A549 (cell line): ENCODE data around the gene SMPD1. TPM values are rescaled to one million over a fixed set of nuclear protein-coding genes. Genes with fewer than 3 reads are reported as not detected.

Experiments used
- ATAC-seq, 2 experiments: fragments of 200-7000 bp in 1 of 2; fragments of >200 bp in 1 of 2; cut with Nextera tagmentation in 1 of 2; cut with Tn5 transposase in 1 of 2; 3 replicates each; pipeline versions ENCODE4 v1.8.0 to v1.9.1; 2018 to 2020; ENCODE audit warnings: mild to moderate bottlenecking in 1 of 2, moderate library complexity in 1 of 2
- CTCF ChIA-PET: fragments of 300-600 bp; sonication (Branson Sonifier 250); formaldehyde crosslinking; extraction: SDS; loops from one replicate; lab custom pipeline; 2021; ENCODE audit warnings: antibody characterized with exemption, inconsistent platforms; lab: Yijun Ruan, JAX
- POLR2A ChIA-PET: fragments of 350-600 bp; formaldehyde crosslinking; extraction: SDS; loops from one replicate; lab custom pipeline; 2021; ENCODE audit warnings: antibody characterized with exemption, inconsistent platforms; lab: Yijun Ruan, JAX
- DNase-seq, 2 experiments: peaks; one replicate each; pipeline versions ENCODE4 v3.0.0 to v3.0.0-alpha.2; 2011 to 2016; ENCODE audit warnings: low read depth in 1 of 2, low spot score in 1 of 2
- FAIRE-seq: peaks from 2 replicates; lab custom pipeline; 2011; peaks lifted over from hg19 to GRCh38; lab: Jason Lieb, UNC
- H3K27ac ChIP-seq, 2 experiments: fragments of >200 bp; sonication (Bioruptor Twin); formaldehyde crosslinking; 3 replicates each; pipeline ENCODE4 v1.5.1; 2016 to 2017
- H3K4me1 ChIP-seq: fragments of >200 bp; sonication (Bioruptor Twin); formaldehyde crosslinking; 3 replicates; pipeline ENCODE4 v1.6.1; 2016
- H3K4me2 ChIP-seq: fragments of >200 bp; sonication (Bioruptor Twin); formaldehyde crosslinking; 3 replicates; pipeline ENCODE4 v1.6.1; 2016
- H3K4me3 ChIP-seq: fragments of >200 bp; sonication (Bioruptor Twin); formaldehyde crosslinking; 3 replicates; pipeline ENCODE4 v1.5.1; 2016
- H3K9me3 ChIP-seq: fragments of >200 bp; sonication (Bioruptor Twin); formaldehyde crosslinking; 3 replicates; pipeline ENCODE4 v1.6.1; 2016
- ATOH8 ChIP-seq: fragments of 250-450 bp; sonication (Bioruptor Pico); IDR thresholded peaks from 2 replicates; pipeline ENCODE4 v1.5.0; 2020; ENCODE audit warnings: low read depth, mild to moderate bottlenecking, moderate library complexity
- CBX8 ChIP-seq: fragments of 200-600 bp; sonication (generic); IDR thresholded peaks from 2 replicates; pipeline ENCODE4 v1.6.1; 2016
- CTCF ChIP-seq: fragments of >200 bp; sonication (Bioruptor Twin); formaldehyde crosslinking; IDR thresholded peaks from 3 replicates; pipeline ENCODE4 v1.5.1; 2016
- EHF ChIP-seq: fragments of 250-450 bp; sonication (Bioruptor Pico); IDR thresholded peaks from 2 replicates; pipeline ENCODE4 v1.5.0; 2020; ENCODE audit warnings: mild to moderate bottlenecking
- EHMT2 ChIP-seq: fragments of 200-600 bp; sonication (generic); IDR thresholded peaks from 2 replicates; pipeline ENCODE4 v1.6.1; 2016; ENCODE audit warnings: antibody characterized with exemption, low read depth, mild to moderate bottlenecking, moderate library complexity
- EP300 ChIP-seq, 2 experiments: fragments of >200 bp; sonication (Bioruptor Twin); formaldehyde crosslinking; IDR thresholded peaks; 2 replicates in 1 of 2; 3 replicates in 1 of 2; pipeline ENCODE4 v1.6.1; 2016 to 2017
- ESRRA ChIP-seq: fragments of 150-350 bp; IDR thresholded peaks from 2 replicates; pipeline ENCODE4 v1.6.1; 2014; ENCODE audit warnings: mild to moderate bottlenecking, low read length, borderline replicate concordance
- FOSL2 ChIP-seq, 2 experiments: fragments of 450-650 bp in 1 of 2; fragments of >200 bp in 1 of 2; sonication (Bioruptor Twin) in 1 of 2; formaldehyde crosslinking; IDR thresholded peaks; 2 replicates each; pipeline versions ENCODE4 v1.5.0 to v1.6.1; 2016 to 2020; ENCODE audit warnings: mild to moderate bottlenecking in 1 of 2, moderate library complexity in 1 of 2
- HDAC2 ChIP-seq: fragments of 200-600 bp; sonication (generic); IDR thresholded peaks from 2 replicates; pipeline ENCODE4 v1.6.1; 2016
- HES2 ChIP-seq: fragments of >200 bp; sonication (Bioruptor Twin); formaldehyde crosslinking; IDR thresholded peaks from 2 replicates; pipeline ENCODE4 v1.6.1; 2016
- HMGXB4 ChIP-seq: fragments of 250-450 bp; sonication (Bioruptor Pico); IDR thresholded peaks from 2 replicates; pipeline ENCODE4 v1.5.0; 2021; ENCODE audit warnings: mild to moderate bottlenecking, moderate library complexity, borderline replicate concordance
- HOXA7 ChIP-seq: fragments of 250-450 bp; sonication (Bioruptor Pico); IDR thresholded peaks from 2 replicates; pipeline ENCODE4 v1.5.0; 2020; ENCODE audit warnings: mild to moderate bottlenecking, moderate library complexity
- HOXB5 ChIP-seq: fragments of 250-450 bp; sonication (Bioruptor Pico); IDR thresholded peaks from 2 replicates; pipeline ENCODE4 v1.5.0; 2020; ENCODE audit warnings: mild to moderate bottlenecking, moderate library complexity
- JUN ChIP-seq, 2 experiments: fragments of >200 bp; sonication (Bioruptor Twin); formaldehyde crosslinking; IDR thresholded peaks; 2 replicates in 1 of 2; 3 replicates in 1 of 2; pipeline ENCODE4 v1.6.1; 2016 to 2017
- MAZ ChIP-seq: fragments of 150-350 bp; IDR thresholded peaks from 2 replicates; pipeline ENCODE4 v1.6.1; 2014; ENCODE audit warnings: antibody characterized with exemption, low read depth, low read length, borderline replicate concordance
- MYC ChIP-seq: IDR thresholded peaks from 2 replicates; pipeline ENCODE4 v1.6.1; 2012; ENCODE audit warnings: mild to moderate bottlenecking, inconsistent platforms, low read length, improper control_type of control experiment, borderline replicate concordance
- NFE2L2 ChIP-seq: fragments of 150-350 bp; conservative IDR thresholded peaks from 2 replicates; pipeline ENCODE4 v1.6.1; 2014; ENCODE audit warnings: low read length
- NPAS2 ChIP-seq: fragments of 250-450 bp; sonication (Bioruptor Pico); IDR thresholded peaks from 2 replicates; pipeline ENCODE4 v1.8.0; 2022; ENCODE audit warnings: mild to moderate bottlenecking, moderate library complexity, borderline replicate concordance
- NR3C1 ChIP-seq: fragments of >200 bp; sonication (Bioruptor Twin); formaldehyde crosslinking; IDR thresholded peaks from 3 replicates; pipeline ENCODE4 v1.6.1; 2017
- PHF8 ChIP-seq: fragments of 200-600 bp; sonication (generic); IDR thresholded peaks from 2 replicates; pipeline ENCODE4 v1.6.1; 2016; ENCODE audit warnings: low read depth, mild to moderate bottlenecking, antibody characterized with exemption, moderate library complexity, borderline replicate concordance
- POLR2A ChIP-seq: IDR thresholded peaks from 2 replicates; pipeline ENCODE4 v1.6.1; 2012; ENCODE audit warnings: mild to moderate bottlenecking, low read length
- POLR2AphosphoS2 ChIP-seq: conservative IDR thresholded peaks from 2 replicates; pipeline ENCODE4 v1.6.1; 2012; ENCODE audit warnings: low read length, improper control_type of control experiment, inconsistent platforms
- RFX5 ChIP-seq: fragments of 450-650 bp; IDR thresholded peaks from 2 replicates; pipeline ENCODE4 v1.7.1; 2014; ENCODE audit warnings: antibody characterized with exemption, mild to moderate bottlenecking, moderate library complexity
- SMC3 ChIP-seq: fragments of >200 bp; sonication (Bioruptor Twin); formaldehyde crosslinking; IDR thresholded peaks from 3 replicates; pipeline ENCODE4 v1.6.1; 2018; ENCODE audit warnings: inconsistent platforms
- ZC3H11A ChIP-seq: fragments of 450-650 bp; IDR thresholded peaks from 2 replicates; pipeline ENCODE4 v1.6.1; 2014; ENCODE audit warnings: antibody characterized with exemption, mild to moderate bottlenecking
- ZFP36 ChIP-seq: fragments of 450-650 bp; IDR thresholded peaks from 2 replicates; pipeline ENCODE4 v1.6.1; 2014; ENCODE audit warnings: borderline replicate concordance; ENCODE audit not compliant: partially characterized antibody
- WGBS: methylation state at CpG from one replicate; pipeline ENCODE4 v1.1.6; 2017; ENCODE audit errors: missing lambda C conversion rate; 5-methylcytosine and 5-hydroxymethylcytosine counted together
- polyA plus RNA-seq, 4 experiments: library from polyadenylated mRNA; depleted of rRNA in 3 of 4; stranded (reverse); fragments of >200 nt; fragmentation: RNase III in 1 of 4; extraction: RNeasy Plus Mini Kit Qiagen cat#74134 plus additional on column Dnase treatment in 1 of 4; gene quantifications; 2 replicates in 3 of 4; 3 replicates in 1 of 4; pipeline ENCODE4 v1.2.3, GENCODE V29; 2011 to 2017
- TF ChIP-seq, protein P1 (sequence below): fragments of 450-650 bp; IDR thresholded peaks from 2 replicates; pipeline ENCODE4 v1.6.1; 2014; ENCODE audit warnings: antibody characterized with exemption
- TF ChIP-seq, protein P2 (sequence below): fragments of 200-600 bp; sonication (generic); IDR thresholded peaks from 2 replicates; pipeline ENCODE4 v1.6.1; 2016; ENCODE audit warnings: antibody characterized with exemption, mild to moderate bottlenecking, moderate library complexity
- TF ChIP-seq, protein P3 (sequence below): fragments of 150-350 bp; IDR thresholded peaks from 2 replicates; pipeline ENCODE4 v1.6.1; 2014; ENCODE audit warnings: low read depth, mild to moderate bottlenecking, low read length

Gene SMPD1
- polyA plus RNA-seq, 2 of the 4 experiments (the other 2 are of a cell fraction): 5.1 to 6.8 TPM

- H3K27ac ChIP-seq: no peak overlapping the region
- ChIA-PET POLR2A (no interaction called here), CTCF (interaction anchor here (1.7 kb wide), 1 partner anchor 18 kb away, joined by 7 read pairs; no protein-coding TSS in a partner anchor)
- no peak overlapping the region for H3K4me3 ChIP-seq
- no peak overlapping the region for H3K4me2 ChIP-seq
- no peak for FAIRE-seq
- WGBS: 13% methylated on average over 1 of the region's 1 CpG
- no peak for ATAC-seq
- no peaks in the 10 kb centered on the region for H3K4me1 ChIP-seq
- TF ChIP-seq POLR2AphosphoS2 (no peak), FOSL2 (IDR thresholded peaks at IDR 0.05) (no peak), FOSL2 (CRISPR knock-in tag; IDR thresholded peaks at IDR 0.05) (no peak), CTCF (no peak), EHF (CRISPR knock-in tag) (no peak), PHF8 (no peak), EHMT2 (no peak), MAZ (no peak), HOXB5 (CRISPR knock-in tag) (no peak), ATOH8 (no peak), MYC (no peak), EP300 (IDR thresholded peaks at IDR 0.05) (no peak), ESRRA (no peak), NFE2L2 (no peak)
- no peaks in the 10 kb centered on the region for H3K9me3 ChIP-seq
- DNase-seq: no peak
These were observed 6.9 kb downstream of the SMPD1 start for GRCh38 chr11:6397156-6397555.

- DNase-seq: no peak
- CTCF ChIA-PET: interaction anchor here (3.1 kb wide), 1 partner anchor 19 kb away, joined by 14 read pairs; no protein-coding TSS in a partner anchor
- Histone ChIP-seq H3K4me2 (no peak overlapping the region), H3K27ac (no peak overlapping the region), H3K9me3 (no peaks in the 10 kb centered on the region), H3K4me3 (no peak overlapping the region), H3K4me1 (no peaks in the 10 kb centered on the region)
- POLR2A ChIA-PET: no interaction called here
- WGBS: 37% methylated on average over 3 of the region's 3 CpGs
- FAIRE-seq: no peak
- ATAC-seq: no peak
- TF ChIP-seq, protein P1, sequence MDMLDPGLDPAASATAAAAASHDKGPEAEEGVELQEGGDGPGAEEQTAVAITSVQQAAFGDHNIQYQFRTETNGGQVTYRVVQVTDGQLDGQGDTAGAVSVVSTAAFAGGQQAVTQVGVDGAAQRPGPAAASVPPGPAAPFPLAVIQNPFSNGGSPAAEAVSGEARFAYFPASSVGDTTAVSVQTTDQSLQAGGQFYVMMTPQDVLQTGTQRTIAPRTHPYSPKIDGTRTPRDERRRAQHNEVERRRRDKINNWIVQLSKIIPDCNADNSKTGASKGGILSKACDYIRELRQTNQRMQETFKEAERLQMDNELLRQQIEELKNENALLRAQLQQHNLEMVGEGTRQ: no peak
- TF ChIP-seq, protein P2, sequence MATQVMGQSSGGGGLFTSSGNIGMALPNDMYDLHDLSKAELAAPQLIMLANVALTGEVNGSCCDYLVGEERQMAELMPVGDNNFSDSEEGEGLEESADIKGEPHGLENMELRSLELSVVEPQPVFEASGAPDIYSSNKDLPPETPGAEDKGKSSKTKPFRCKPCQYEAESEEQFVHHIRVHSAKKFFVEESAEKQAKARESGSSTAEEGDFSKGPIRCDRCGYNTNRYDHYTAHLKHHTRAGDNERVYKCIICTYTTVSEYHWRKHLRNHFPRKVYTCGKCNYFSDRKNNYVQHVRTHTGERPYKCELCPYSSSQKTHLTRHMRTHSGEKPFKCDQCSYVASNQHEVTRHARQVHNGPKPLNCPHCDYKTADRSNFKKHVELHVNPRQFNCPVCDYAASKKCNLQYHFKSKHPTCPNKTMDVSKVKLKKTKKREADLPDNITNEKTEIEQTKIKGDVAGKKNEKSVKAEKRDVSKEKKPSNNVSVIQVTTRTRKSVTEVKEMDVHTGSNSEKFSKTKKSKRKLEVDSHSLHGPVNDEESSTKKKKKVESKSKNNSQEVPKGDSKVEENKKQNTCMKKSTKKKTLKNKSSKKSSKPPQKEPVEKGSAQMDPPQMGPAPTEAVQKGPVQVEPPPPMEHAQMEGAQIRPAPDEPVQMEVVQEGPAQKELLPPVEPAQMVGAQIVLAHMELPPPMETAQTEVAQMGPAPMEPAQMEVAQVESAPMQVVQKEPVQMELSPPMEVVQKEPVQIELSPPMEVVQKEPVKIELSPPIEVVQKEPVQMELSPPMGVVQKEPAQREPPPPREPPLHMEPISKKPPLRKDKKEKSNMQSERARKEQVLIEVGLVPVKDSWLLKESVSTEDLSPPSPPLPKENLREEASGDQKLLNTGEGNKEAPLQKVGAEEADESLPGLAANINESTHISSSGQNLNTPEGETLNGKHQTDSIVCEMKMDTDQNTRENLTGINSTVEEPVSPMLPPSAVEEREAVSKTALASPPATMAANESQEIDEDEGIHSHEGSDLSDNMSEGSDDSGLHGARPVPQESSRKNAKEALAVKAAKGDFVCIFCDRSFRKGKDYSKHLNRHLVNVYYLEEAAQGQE: no peak
- TF ChIP-seq HDAC2: no peak
- TF ChIP-seq ZFP36: no peak
- no peak for TF ChIP-seq SMC3
- TF ChIP-seq POLR2A: no peak
- no peak for TF ChIP-seq RFX5
- TF ChIP-seq, protein P3, sequence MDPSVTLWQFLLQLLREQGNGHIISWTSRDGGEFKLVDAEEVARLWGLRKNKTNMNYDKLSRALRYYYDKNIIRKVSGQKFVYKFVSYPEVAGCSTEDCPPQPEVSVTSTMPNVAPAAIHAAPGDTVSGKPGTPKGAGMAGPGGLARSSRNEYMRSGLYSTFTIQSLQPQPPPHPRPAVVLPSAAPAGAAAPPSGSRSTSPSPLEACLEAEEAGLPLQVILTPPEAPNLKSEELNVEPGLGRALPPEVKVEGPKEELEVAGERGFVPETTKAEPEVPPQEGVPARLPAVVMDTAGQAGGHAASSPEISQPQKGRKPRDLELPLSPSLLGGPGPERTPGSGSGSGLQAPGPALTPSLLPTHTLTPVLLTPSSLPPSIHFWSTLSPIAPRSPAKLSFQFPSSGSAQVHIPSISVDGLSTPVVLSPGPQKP: no peak
- no peak for TF ChIP-seq NR3C1
- no peak for TF ChIP-seq HOXA7 (CRISPR knock-in tag)
- no peak for TF ChIP-seq JUN (IDR thresholded peaks at IDR 0.05)
- TF ChIP-seq ZC3H11A: no peak
- TF ChIP-seq NPAS2 (CRISPR knock-in tag): no peak
- TF ChIP-seq EP300 (IDR thresholded peaks at IDR 0.05): no peak
- no peak for TF ChIP-seq CBX8
- TF ChIP-seq POLR2AphosphoS2: no peak
- no peak for TF ChIP-seq HMGXB4
- no peak for TF ChIP-seq HES2
- TF ChIP-seq ESRRA: no peak
These were observed 7.4 kb downstream of the SMPD1 start for GRCh38 chr11:6397636-6398035.
